Type B pancreatic cell (in vitro differentiated cells): ENCODE results near the gene NGFR. TPM values are rescaled to one million over a fixed set of nuclear protein-coding genes. Genes with fewer than 3 reads are reported as not detected.

Experiments
- DNase-seq: peaks from one replicate; pipeline ENCODE4 v3.0.0; 2021; ENCODE audit warnings: mixed read lengths; ENCODE audit not compliant: unreplicated experiment; ENCODE audit errors: extremely low spot score
- H3K27ac Mint-ChIP-seq: 2 replicates; pipeline ENCODE4 v1.8.0; 2021; ENCODE audit warnings: mild to moderate bottlenecking, mixed read lengths
- H3K27me3 Mint-ChIP-seq: 2 replicates; pipeline ENCODE4 v1.8.0; 2021; ENCODE audit warnings: mixed read lengths
- H3K36me3 Mint-ChIP-seq: 2 replicates; pipeline ENCODE4 v1.8.0; 2021; ENCODE audit warnings: mixed read lengths
- H3K4me1 Mint-ChIP-seq: one replicate; pipeline ENCODE4 v1.8.0; 2021; ENCODE audit warnings: mixed read lengths; ENCODE audit not compliant: unreplicated experiment
- H3K4me3 Mint-ChIP-seq: 2 replicates; pipeline ENCODE4 v1.8.0; 2021; ENCODE audit warnings: mild to moderate bottlenecking, mixed read lengths
- H3K9me3 Mint-ChIP-seq: 2 replicates; pipeline ENCODE4 v1.8.0; 2021; ENCODE audit warnings: mixed read lengths
- CTCF ChIP-seq: fragments of 200-600 bp; sonication (generic); conservative IDR thresholded peaks from 2 replicates; pipeline ENCODE4 v1.5.0; 2021; ENCODE audit warnings: antibody characterized with exemption, mild to moderate bottlenecking
- total RNA-seq: library from RNA; stranded (reverse); gene quantifications from 2 replicates; pipeline ENCODE4 v1.2.1, GENCODE V29; 2021; ENCODE audit warnings: low replicate concordance

Gene NGFR
- total RNA-seq, 1 donor from 2014 or later: 41.3 TPM

GRCh38 chr17:49519781-49520180 is 24.7 kb downstream of the NGFR start:
- Mint-ChIP-seq H3K27ac (peak overlapping the region; percentile 46), H3K27me3 (peaks cover 7% of the 10 kb centered on the region), H3K4me1 (peaks cover 46% of the 10 kb centered on the region), H3K4me3 (no peak overlapping the region), H3K9me3 (no peaks in the 10 kb centered on the region), H3K36me3 (no peaks in the 10 kb centered on the region)
- TF ChIP-seq CTCF: no peak
- DNase-seq: peak; percentile 73

- no peaks in the 10 kb centered on the region for H3K36me3 Mint-ChIP-seq
- H3K4me3 Mint-ChIP-seq: peak overlapping the region; percentile 34
Observed at GRCh38 chr17:49520386-49521087, 25.4 kb downstream of the NGFR start.

GRCh38 chr17:49521088-49521450 is 26.0 kb downstream of the NGFR start:
- H3K9me3 Mint-ChIP-seq: no peaks in the 10 kb centered on the region
- no peaks in the 10 kb centered on the region for H3K36me3 Mint-ChIP-seq
- DNase-seq: peak; percentile 51
- TF ChIP-seq CTCF: no peak
- peaks cover 10% of the 10 kb centered on the region for H3K27me3 Mint-ChIP-seq
- H3K4me1 Mint-ChIP-seq: peaks cover 36% of the 10 kb centered on the region
- H3K27ac Mint-ChIP-seq: no peak overlapping the region
- no peak overlapping the region for H3K4me3 Mint-ChIP-seq

More at GRCh38 chr17:49520386-49521087, 25.4 kb downstream of the NGFR start:
- peak; percentile 45 for DNase-seq
- no peak for TF ChIP-seq CTCF
- H3K4me1 Mint-ChIP-seq: peaks cover 38% of the 10 kb centered on the region
- H3K27me3 Mint-ChIP-seq: peaks cover 7% of the 10 kb centered on the region
- H3K27ac Mint-ChIP-seq: peak overlapping the region; percentile 34
- H3K9me3 Mint-ChIP-seq: no peaks in the 10 kb centered on the region

GRCh38 chr17:49521471-49522356 is 26.6 kb downstream of the NGFR start:
- H3K4me1 Mint-ChIP-seq: peaks cover 36% of the 10 kb centered on the region
- no peak for TF ChIP-seq CTCF
- peak; percentile 53 for DNase-seq
- no peaks in the 10 kb centered on the region for H3K9me3 Mint-ChIP-seq
- no peak overlapping the region for H3K4me3 Mint-ChIP-seq
- H3K27ac Mint-ChIP-seq: peak overlapping the region; percentile 21
- H3K27me3 Mint-ChIP-seq: peaks cover 10% of the 10 kb centered on the region
- no peaks in the 10 kb centered on the region for H3K36me3 Mint-ChIP-seq

- no peaks in the 10 kb centered on the region for H3K36me3 Mint-ChIP-seq
- H3K9me3 Mint-ChIP-seq: no peaks in the 10 kb centered on the region
- no peak overlapping the region for H3K4me3 Mint-ChIP-seq
- peaks cover 10% of the 10 kb centered on the region for H3K27me3 Mint-ChIP-seq
- H3K27ac Mint-ChIP-seq: no peak overlapping the region
- peak; percentile 54 for DNase-seq
- peaks cover 36% of the 10 kb centered on the region for H3K4me1 Mint-ChIP-seq
- no peak for TF ChIP-seq CTCF
Observed at GRCh38 chr17:49522357-49522890, 27.3 kb downstream of the NGFR start.
